Measurements from ENCODE around the gene FREM3. TPM values are rescaled to one million over a fixed set of nuclear protein-coding genes. Genes with fewer than 3 reads are reported as not detected.
"Not testable (repeated sequence)": the region's sequence is repeated elsewhere in the genome, so short reads cannot be mapped to it uniquely, and the experiment has no call there.

FREM3 gene
- not detected in 2 replicates for total RNA-seq
- long read RNA-seq = 0 reads

GRCh38 chr4:143700416-143701352 is at the start of gene FREM3:
Gene FREM3, minus strand, starts transcription at chr4:143700675. Its CDS starts 0 bp downstream, at chr4:143700675.
- H3K36me3 Mint-ChIP-seq (ENCODE audit: low read depth) = no peaks in the 10 kb centered on the region
- peak within 1 kb of the TSS; percentile 67 for H3K4me3 Mint-ChIP-seq
- TF ChIP-seq CTCF (conservative IDR thresholded peaks at IDR 0.05) = no peak
- peaks cover 7% of the 10 kb centered on the region for H3K4me1 Mint-ChIP-seq
- no peak within 1 kb of the TSS for H3K27ac Mint-ChIP-seq (ENCODE audit: unreplicated experiment)
- peaks cover 6% of the 10 kb centered on the region for H3K9me3 Mint-ChIP-seq
- H3K27me3 Mint-ChIP-seq (ENCODE audit: low read depth) = peaks cover 86% of the 10 kb centered on the region
- DNase-seq (ENCODE audit: low read depth, low spot score) = peak; percentile 9

GRCh38 chr4:143745874-143746273 is 45.4 kb upstream of the FREM3 start:
- Mint-ChIP-seq H3K27me3 (ENCODE audit: low read depth) (no peaks in the 10 kb centered on the region), H3K4me1 (no peaks in the 10 kb centered on the region)
- no peak for TF ChIP-seq CTCF (conservative IDR thresholded peaks at IDR 0.05)

GRCh38 chr4:143743591-143743990 is 43.1 kb upstream of the FREM3 start:
- H3K4me1 Mint-ChIP-seq = no peaks in the 10 kb centered on the region
- DNase-seq (ENCODE audit: low read depth, low spot score) = no peak
- TF ChIP-seq CTCF (conservative IDR thresholded peaks at IDR 0.05) = no peak
- no peak overlapping the region for H3K4me3 Mint-ChIP-seq
- H3K36me3 Mint-ChIP-seq (ENCODE audit: low read depth) = no peaks in the 10 kb centered on the region
- no peak overlapping the region for H3K27ac Mint-ChIP-seq (ENCODE audit: unreplicated experiment)
- no peaks in the 10 kb centered on the region for H3K9me3 Mint-ChIP-seq
- H3K27me3 Mint-ChIP-seq (ENCODE audit: low read depth) = no peaks in the 10 kb centered on the region

More at GRCh38 chr4:143745874-143746273, 45.4 kb upstream of the FREM3 start:
- Mint-ChIP-seq H3K27ac (ENCODE audit: unreplicated experiment) (no peak overlapping the region), H3K4me3 (no peak overlapping the region), H3K36me3 (ENCODE audit: low read depth) (no peaks in the 10 kb centered on the region), H3K9me3 (no peaks in the 10 kb centered on the region)
- DNase-seq (ENCODE audit: low read depth, low spot score) = no peak

GRCh38 chr4:143742834-143743233 is 42.4 kb upstream of the FREM3 start:
- Mint-ChIP-seq H3K36me3 (ENCODE audit: low read depth) (no peaks in the 10 kb centered on the region), H3K4me3 (no peak overlapping the region), H3K27ac (ENCODE audit: unreplicated experiment) (no peak overlapping the region), H3K9me3 (no peaks in the 10 kb centered on the region), H3K4me1 (no peaks in the 10 kb centered on the region), H3K27me3 (ENCODE audit: low read depth) (no peaks in the 10 kb centered on the region)
- TF ChIP-seq CTCF (conservative IDR thresholded peaks at IDR 0.05) = no peak
- DNase-seq (ENCODE audit: low read depth, low spot score) = no peak

- Mint-ChIP-seq H3K4me1 (no peaks in the 10 kb centered on the region), H3K27ac (ENCODE audit: unreplicated experiment) (no peak overlapping the region), H3K27me3 (ENCODE audit: low read depth) (peaks cover 3% of the 10 kb centered on the region), H3K9me3 (no peaks in the 10 kb centered on the region), H3K4me3 (no peak overlapping the region), H3K36me3 (ENCODE audit: low read depth) (no peaks in the 10 kb centered on the region)
- no peak for TF ChIP-seq CTCF (conservative IDR thresholded peaks at IDR 0.05)
- DNase-seq (ENCODE audit: low read depth, low spot score) = no peak
These were observed 36.4 kb upstream of the FREM3 start for GRCh38 chr4:143736861-143737260.

- H3K4me1 Mint-ChIP-seq; H3K9me3 Mint-ChIP-seq; H3K27me3 Mint-ChIP-seq (ENCODE audit: low read depth); H3K36me3 Mint-ChIP-seq (ENCODE audit: low read depth); H3K27ac Mint-ChIP-seq (ENCODE audit: unreplicated experiment); H3K4me3 Mint-ChIP-seq; DNase-seq (ENCODE audit: low read depth, low spot score): not testable (repeated sequence)
These were observed 35.6 kb upstream of the FREM3 start for GRCh38 chr4:143736061-143736460.

Data from neural crest cell (in vitro differentiated cells).